SJSA1 (cell line): ENCODE results near the gene SBF2. TPM values are rescaled to one million over a fixed set of nuclear protein-coding genes. Genes with fewer than 3 reads are reported as not detected.
"Not testable (repeated sequence)": the region's sequence is repeated elsewhere in the genome, so short reads cannot be mapped to it uniquely, and the experiment has no call there.

Experiments
- DNase-seq, 2 experiments: peaks; one replicate each; pipeline ENCODE4 v3.0.0-alpha.2; 2015 to 2020; ENCODE audit warnings: low spot score in 2 of 2, low read depth in 1 of 2
- H3K27ac ChIP-seq: fragments of 250-450 bp; sonication (Bioruptor Pico); 2 replicates; pipeline ENCODE4 v1.5.1; 2020; ENCODE audit warnings: mild to moderate bottlenecking, moderate library complexity
- H3K27me3 ChIP-seq: fragments of 250-450 bp; sonication (Bioruptor Pico); replicated peaks from 2 replicates; pipeline ENCODE4 v1.5.1; 2020; ENCODE audit warnings: mild to moderate bottlenecking, moderate library complexity
- H3K36me3 ChIP-seq: fragments of 250-450 bp; sonication (Bioruptor Pico); 2 replicates; pipeline ENCODE4 v1.5.1; 2020; ENCODE audit warnings: mild to moderate bottlenecking
- H3K4me1 ChIP-seq: fragments of 250-450 bp; sonication (Bioruptor Pico); replicated peaks from 2 replicates; pipeline ENCODE4 v1.6.1; 2021; ENCODE audit warnings: mild to moderate bottlenecking
- H3K4me3 ChIP-seq: fragments of 250-450 bp; sonication (Bioruptor Pico); 2 replicates; pipeline ENCODE4 v1.5.1; 2020; ENCODE audit warnings: mild to moderate bottlenecking
- H3K9me3 ChIP-seq: fragments of 250-450 bp; sonication (Bioruptor Pico); replicated peaks from 2 replicates; pipeline ENCODE4 v1.5.1; 2020; ENCODE audit warnings: mild to moderate bottlenecking
- total RNA-seq: library from RNA; depleted of rRNA; stranded (reverse); fragments of >200 nt; shearing (Covaris generic); gene quantifications from 2 replicates; pipeline ENCODE4 v1.2.3, GENCODE V29; 2014

Gene SBF2
- total RNA-seq, 1 experiment from 2014 or later, result 29.7 TPM

GRCh38 chr11:10017050-10017449 is 277.0 kb downstream of the SBF2 start:
- no peak overlapping the region for H3K4me3 ChIP-seq
- H3K27ac ChIP-seq, result no peak overlapping the region
- no peak for DNase-seq
- H3K36me3 ChIP-seq, result no peaks in the 10 kb centered on the region
- H3K27me3 ChIP-seq, result no peaks in the 10 kb centered on the region
- H3K4me1 ChIP-seq, result peaks cover 8% of the 10 kb centered on the region; the same call in 1 of the 2 replicates
- H3K9me3 ChIP-seq, result no peaks in the 10 kb centered on the region

- no peak for DNase-seq
- H3K27ac ChIP-seq, result no peak overlapping the region
- H3K4me1 ChIP-seq, result no peaks in the 10 kb centered on the region
- no peaks in the 10 kb centered on the region for H3K9me3 ChIP-seq
- H3K4me3 ChIP-seq, result no peak overlapping the region
- no peaks in the 10 kb centered on the region for H3K27me3 ChIP-seq
- H3K36me3 ChIP-seq, result no peaks in the 10 kb centered on the region
Measured at GRCh38 chr11:10012068-10012467, 282.0 kb downstream of the SBF2 start.

- Histone ChIP-seq H3K36me3 (no peaks in the 10 kb centered on the region), H3K4me3 (no peak overlapping the region), H3K27me3 (no peaks in the 10 kb centered on the region), H3K4me1 (peaks cover 6% of the 10 kb centered on the region), H3K9me3 (no peaks in the 10 kb centered on the region), H3K27ac (no peak overlapping the region)
- DNase-seq, result no peak
Measured at GRCh38 chr11:10005955-10006525, 288.0 kb downstream of the SBF2 start.

GRCh38 chr11:10004526-10005113 is 289.4 kb downstream of the SBF2 start:
- no peaks in the 10 kb centered on the region for H3K27me3 ChIP-seq
- H3K4me3 ChIP-seq, result no peak overlapping the region
- DNase-seq, result peak in 1 of 2 experiments; percentile 36
- H3K9me3 ChIP-seq, result no peaks in the 10 kb centered on the region
- no peak overlapping the region for H3K27ac ChIP-seq
- H3K4me1 ChIP-seq, result peaks cover 6% of the 10 kb centered on the region
- H3K36me3 ChIP-seq, result no peaks in the 10 kb centered on the region

GRCh38 chr11:10002221-10002620 is 291.8 kb downstream of the SBF2 start:
- peaks cover 6% of the 10 kb centered on the region for H3K4me1 ChIP-seq
- H3K27me3 ChIP-seq, result no peaks in the 10 kb centered on the region
- H3K4me3 ChIP-seq, result no peak overlapping the region
- H3K9me3 ChIP-seq, result no peaks in the 10 kb centered on the region
- DNase-seq, result no peak
- H3K27ac ChIP-seq, result no peak overlapping the region
- H3K36me3 ChIP-seq, result peaks cover 2% of the 10 kb centered on the region; the same call in 1 of the 2 replicates

- H3K4me1 ChIP-seq, result no peaks in the 10 kb centered on the region
- peaks cover 7% of the 10 kb centered on the region for H3K36me3 ChIP-seq
- H3K4me3 ChIP-seq, result no peak overlapping the region
- H3K9me3 ChIP-seq, result no peaks in the 10 kb centered on the region
- no peak overlapping the region; the same call in 1 of the 2 replicates for H3K27ac ChIP-seq
- no peaks in the 10 kb centered on the region for H3K27me3 ChIP-seq
- no peak for DNase-seq
Measured at GRCh38 chr11:9992306-9992705, 301.7 kb downstream of the SBF2 start.

- no peaks in the 10 kb centered on the region for H3K27me3 ChIP-seq
- no peaks in the 10 kb centered on the region for H3K4me1 ChIP-seq
- H3K9me3 ChIP-seq, result no peaks in the 10 kb centered on the region
- H3K4me3 ChIP-seq, result no peak overlapping the region
- H3K36me3 ChIP-seq, result peaks cover 8% of the 10 kb centered on the region
- H3K27ac ChIP-seq, result no peak overlapping the region
- DNase-seq, result no peak
Measured at GRCh38 chr11:9990221-9990973, 303.6 kb downstream of the SBF2 start.

- not testable (repeated sequence) for H3K9me3 ChIP-seq
Measured at GRCh38 chr11:9987303-9987702, 306.7 kb downstream of the SBF2 start.

GRCh38 chr11:9982796-9983579 is 311.0 kb downstream of the SBF2 start:
- H3K27ac ChIP-seq, result peak overlapping the region; percentile 47
- no peak overlapping the region for H3K4me3 ChIP-seq
- peak; percentile 38 to 65 for DNase-seq
- H3K27me3 ChIP-seq, result no peaks in the 10 kb centered on the region
- no peaks in the 10 kb centered on the region for H3K9me3 ChIP-seq
- peaks cover 21% of the 10 kb centered on the region for H3K4me1 ChIP-seq
- peaks cover 11% of the 10 kb centered on the region for H3K36me3 ChIP-seq

More at GRCh38 chr11:9987303-9987702, 306.7 kb downstream of the SBF2 start:
- not testable (repeated sequence) for H3K27me3 ChIP-seq, H3K4me3 ChIP-seq, H3K27ac ChIP-seq, DNase-seq
- Histone ChIP-seq H3K36me3 (peaks cover 14% of the 10 kb centered on the region), H3K4me1 (peaks cover 13% of the 10 kb centered on the region)

- H3K4me3 ChIP-seq, result no peak overlapping the region
- no peaks in the 10 kb centered on the region for H3K27me3 ChIP-seq
- DNase-seq, result no peak
- peak overlapping the region; percentile 47 for H3K27ac ChIP-seq
- H3K9me3 ChIP-seq, result no peaks in the 10 kb centered on the region
- peaks cover 6% of the 10 kb centered on the region for H3K36me3 ChIP-seq
- H3K4me1 ChIP-seq, result peaks cover 27% of the 10 kb centered on the region
Measured at GRCh38 chr11:9982127-9982795, 311.8 kb downstream of the SBF2 start.

GRCh38 chr11:9980931-9981330 is 313.1 kb downstream of the SBF2 start:
- H3K27ac ChIP-seq, result no peak overlapping the region

GRCh38 chr11:9977554-9977953 is 316.5 kb downstream of the SBF2 start:
- peaks cover 30% of the 10 kb centered on the region for H3K4me1 ChIP-seq
- no peaks in the 10 kb centered on the region for H3K27me3 ChIP-seq
- no peak for DNase-seq
- no peak overlapping the region for H3K27ac ChIP-seq
- no peaks in the 10 kb centered on the region for H3K9me3 ChIP-seq
- H3K4me3 ChIP-seq, result no peak overlapping the region
- no peaks in the 10 kb centered on the region for H3K36me3 ChIP-seq

More at GRCh38 chr11:9980931-9981330, 313.1 kb downstream of the SBF2 start:
- H3K4me3 ChIP-seq, result no peak overlapping the region
- H3K4me1 ChIP-seq, result peaks cover 27% of the 10 kb centered on the region
- peaks cover 6% of the 10 kb centered on the region; the same call in 1 of the 2 replicates for H3K36me3 ChIP-seq
- no peak for DNase-seq
- no peaks in the 10 kb centered on the region for H3K9me3 ChIP-seq
- no peaks in the 10 kb centered on the region for H3K27me3 ChIP-seq

GRCh38 chr11:9974375-9974774 is 319.6 kb downstream of the SBF2 start:
- Histone ChIP-seq H3K4me3 (no peak overlapping the region), H3K36me3 (peaks cover 5% of the 10 kb centered on the region), H3K27ac (no peak overlapping the region), H3K4me1 (peaks cover 21% of the 10 kb centered on the region), H3K27me3 (no peaks in the 10 kb centered on the region), H3K9me3 (0 out of 2 replicates have a peak, but pooled peaks cover 2% of the 10 kb centered on the region)
- DNase-seq, result no peak
